TTC549 (cell line): ENCODE measurements around the gene MTTP.

ENCODE experiments used
- FAIRE-seq: peaks from 2 replicates; lab custom pipeline; 2012; peaks lifted over from hg19 to GRCh38; lab: Jason Lieb, UNC

Gene MTTP

GRCh38 chr4:99593781-99594641, 19.4 kb downstream of the MTTP start:
- FAIRE-seq: no peak

GRCh38 chr4:99594818-99595217, 20.2 kb downstream of the MTTP start:
- FAIRE-seq: no peak

GRCh38 chr4:99606716-99607115, 32.1 kb downstream of the MTTP start:
- no peak for FAIRE-seq

- no peak for FAIRE-seq
These were observed 33.8 kb downstream of the MTTP start for GRCh38 chr4:99608417-99608816.

DNA sequence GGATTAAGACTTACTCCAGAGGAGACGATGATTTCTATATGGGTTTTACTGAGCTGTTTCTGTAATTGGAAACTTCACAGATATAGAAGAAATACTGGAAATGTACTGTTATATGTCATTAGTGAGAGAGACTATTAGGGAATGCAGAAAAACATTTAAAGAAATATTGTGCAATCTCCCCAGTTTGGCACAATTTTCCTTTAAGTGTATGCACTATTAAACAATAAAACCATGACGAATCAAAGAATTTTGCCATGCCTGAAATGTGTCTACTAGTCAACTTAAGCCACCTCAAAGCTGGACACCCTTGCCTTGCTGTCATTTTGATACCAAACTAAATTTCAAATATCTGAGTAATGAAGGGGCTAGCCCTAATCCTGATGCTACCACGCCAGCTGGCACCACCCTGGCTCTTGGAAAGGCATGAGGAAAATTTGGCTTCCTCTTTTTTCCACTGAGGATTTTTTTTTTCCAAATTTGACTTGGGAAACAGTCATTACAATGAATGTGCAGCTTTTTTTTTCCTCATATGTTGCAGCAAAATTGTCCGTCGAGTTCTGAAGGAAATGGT, 36.1 kb downstream of the MTTP start:
- FAIRE-seq: no peak

GRCh38 chr4:99612281-99612680, 37.7 kb downstream of the MTTP start:
- no peak for FAIRE-seq

DNA sequence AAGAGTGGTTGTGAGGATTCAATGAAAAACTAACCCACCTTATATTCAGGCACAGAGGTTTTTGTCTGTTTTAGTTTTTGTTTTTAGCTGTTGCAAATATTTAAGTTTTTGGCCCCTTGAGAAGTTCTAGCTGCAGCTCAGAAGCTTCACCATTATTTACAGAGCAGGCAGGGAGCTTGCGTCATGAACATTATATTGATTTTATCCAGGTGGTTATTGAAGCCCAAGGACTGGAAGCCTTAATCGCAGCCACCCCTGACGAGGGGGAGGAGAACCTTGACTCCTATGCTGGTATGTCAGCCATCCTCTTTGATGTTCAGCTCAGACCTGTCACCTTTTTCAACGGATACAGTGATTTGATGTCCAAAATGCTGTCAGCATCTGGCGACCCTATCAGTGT, 38.1 kb downstream of the MTTP start:
- no peak for FAIRE-seq

DNA sequence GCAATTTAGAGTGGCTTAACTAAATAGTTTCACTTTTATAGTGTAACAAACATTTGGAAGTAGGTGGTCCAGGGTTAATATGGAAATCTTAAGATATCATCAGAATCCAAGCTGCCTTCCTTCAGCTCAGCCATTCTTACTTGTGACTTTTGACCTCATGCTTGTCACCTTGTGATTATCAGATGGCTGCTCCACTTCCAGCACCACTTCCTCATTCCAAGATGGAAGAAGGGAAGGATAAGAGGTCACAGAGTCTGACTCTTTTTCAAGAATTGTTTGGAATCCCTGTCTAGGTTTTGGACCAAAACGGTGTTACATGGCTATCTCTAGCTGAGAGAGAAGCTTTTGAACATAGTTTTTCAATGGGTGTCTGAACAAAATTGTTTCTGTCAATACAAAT, 39.9 kb downstream of the MTTP start:
- FAIRE-seq: no peak

DNA sequence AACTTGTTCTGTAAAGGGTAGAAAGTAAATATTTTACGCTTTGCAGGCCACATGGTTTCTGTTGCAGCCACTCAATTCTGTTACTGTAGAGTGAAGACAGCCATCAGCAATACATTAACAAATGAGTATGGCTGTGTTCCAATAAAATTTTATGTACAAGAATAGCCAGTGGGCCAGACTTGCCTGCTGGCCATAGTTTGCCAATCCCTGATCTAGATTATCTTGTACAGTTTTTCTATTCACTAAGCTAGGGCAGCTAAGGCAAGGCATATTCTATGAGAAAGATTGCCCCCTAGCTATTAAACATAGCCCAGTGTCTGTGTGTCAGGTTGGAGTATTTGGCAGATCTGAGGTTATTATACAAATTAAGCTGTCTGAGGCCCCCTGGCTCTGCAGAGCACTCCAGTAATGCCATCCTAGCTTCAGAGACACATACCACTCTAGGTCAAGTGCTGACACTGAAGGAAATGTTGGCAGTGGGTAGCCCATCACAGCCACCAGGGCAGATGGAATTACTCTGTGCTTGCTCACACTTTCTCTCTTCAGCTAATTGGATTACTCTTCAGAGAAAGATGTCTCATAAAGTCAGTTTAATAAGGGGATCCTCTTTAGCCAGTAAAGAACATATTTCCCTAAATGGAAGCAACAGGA, 40.7 kb downstream of the MTTP start:
- FAIRE-seq: no peak

- no peak for FAIRE-seq
These were observed 42.8 kb downstream of the MTTP start for GRCh38 chr4:99617374-99617773.

GRCh38 chr4:99622341-99622740, 47.7 kb downstream of the MTTP start:
- FAIRE-seq: no peak

DNA sequence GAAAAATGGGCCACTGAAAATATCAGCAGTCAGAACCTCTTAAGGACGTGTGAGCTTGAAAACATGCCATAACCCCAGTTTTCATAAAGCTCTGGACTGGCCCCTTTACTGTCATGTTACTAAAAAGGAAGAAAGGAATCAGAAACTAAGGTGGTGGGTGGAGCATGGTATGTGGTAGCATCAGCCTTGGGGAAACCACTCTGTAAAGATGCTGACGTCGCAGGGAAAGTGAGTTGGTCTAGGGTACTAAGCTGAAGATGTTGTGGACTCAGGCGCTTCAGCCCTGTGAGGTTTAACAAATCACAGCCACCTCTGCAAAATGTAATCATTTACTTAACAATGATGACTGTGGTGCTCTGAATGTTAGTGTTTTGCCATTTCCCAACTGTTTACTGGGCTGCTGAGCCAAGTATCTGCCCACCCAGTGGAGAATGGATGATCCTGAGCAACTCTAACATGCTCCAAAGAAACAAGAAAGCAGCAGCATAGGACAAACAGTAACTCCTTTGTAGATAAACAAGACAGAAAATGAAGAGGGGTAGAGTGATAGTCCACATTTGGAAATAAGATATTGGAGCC, 49.6 kb downstream of the MTTP start:
- no peak for FAIRE-seq

- no peak for FAIRE-seq
These were observed 50.7 kb downstream of the MTTP start for GRCh38 chr4:99625369-99625768.

- no peak for FAIRE-seq
These were observed 53.4 kb downstream of the MTTP start for GRCh38 chr4:99628040-99628439.

- no peak for FAIRE-seq
These were observed 55.4 kb downstream of the MTTP start for GRCh38 chr4:99629962-99630554.

GRCh38 chr4:99630857-99631360, 56.3 kb downstream of the MTTP start:
- no peak for FAIRE-seq

DNA sequence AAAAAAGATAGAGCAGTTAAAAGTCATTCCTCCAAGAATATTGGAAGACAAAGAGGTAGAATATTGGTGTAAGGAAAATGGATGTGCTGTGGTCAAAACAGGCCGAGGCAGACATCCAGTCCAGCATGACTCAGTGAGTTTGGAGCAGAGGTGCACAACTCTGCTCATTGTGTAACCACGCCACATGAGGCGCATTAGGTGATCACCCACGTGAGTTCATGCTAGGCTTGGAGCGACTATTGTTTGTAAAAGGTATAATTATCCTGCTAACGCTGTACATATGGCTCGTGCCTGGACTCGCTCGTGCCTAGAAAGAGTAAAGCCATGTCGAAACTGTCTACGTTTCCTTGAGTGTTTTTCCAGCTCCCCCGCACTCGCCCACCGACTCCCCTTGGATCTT, 59.1 kb downstream of the MTTP start:
- FAIRE-seq: no peak

- no peak for FAIRE-seq
These were observed 60.2 kb downstream of the MTTP start for GRCh38 chr4:99634742-99635360.

DNA sequence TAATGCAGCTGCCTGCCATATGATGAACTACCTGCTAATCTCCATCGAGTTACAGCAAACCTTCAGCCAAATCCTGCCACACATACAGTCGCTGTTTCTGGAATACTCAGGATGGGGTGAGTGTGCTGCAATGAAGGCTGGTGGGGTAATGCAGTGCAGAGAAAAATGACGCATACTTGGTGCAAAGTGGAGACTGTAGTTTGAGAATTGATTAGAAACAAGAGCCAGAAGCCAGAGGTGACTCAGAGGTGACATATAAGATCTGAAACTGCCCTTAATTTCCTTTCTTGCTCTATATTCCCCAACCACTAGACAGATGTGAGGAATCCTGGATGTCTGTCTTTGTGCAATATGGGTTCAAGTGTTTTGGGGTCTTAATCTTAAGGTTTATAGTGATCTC, 61.0 kb downstream of the MTTP start:
- FAIRE-seq: no peak

DNA sequence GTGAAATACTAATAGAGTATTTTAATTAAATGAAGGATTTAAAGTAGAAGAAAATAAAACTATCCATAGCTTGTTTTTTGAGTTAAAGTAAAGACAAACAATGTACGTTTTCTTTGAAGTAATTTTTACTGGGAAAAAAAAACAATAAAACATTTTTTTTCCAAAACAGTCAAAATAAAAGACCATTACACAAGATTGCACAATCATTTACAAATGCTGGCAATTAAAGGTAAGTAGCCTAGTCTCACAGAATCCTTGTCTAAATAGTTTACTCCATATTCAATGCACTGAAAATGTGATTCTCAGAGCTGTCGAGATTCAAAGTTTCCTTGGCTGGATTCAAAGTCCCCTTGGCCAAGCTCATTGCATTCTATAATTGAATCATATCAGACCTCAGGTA, 61.8 kb downstream of the MTTP start:
- no peak for FAIRE-seq

DNA sequence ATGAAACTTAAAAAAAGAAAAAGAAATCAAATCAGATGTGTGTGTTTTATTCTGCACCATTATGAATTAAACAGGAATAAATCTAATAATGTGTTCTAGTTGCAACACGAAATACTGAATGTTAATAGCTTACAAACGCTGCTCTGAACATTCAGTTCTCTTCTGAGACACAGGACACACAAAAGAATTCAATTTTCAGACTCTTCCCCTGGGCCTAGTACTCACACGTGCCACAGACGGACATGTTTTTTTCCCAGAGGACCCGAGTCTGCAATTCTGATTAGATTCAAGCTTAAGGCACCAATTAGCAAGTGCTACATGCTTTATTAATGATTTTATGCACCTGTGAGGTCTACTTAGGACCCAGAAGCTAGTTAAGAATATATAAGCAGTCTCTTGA, 62.5 kb downstream of the MTTP start:
- FAIRE-seq: no peak

GRCh38 chr4:99640676-99641075, 66.1 kb downstream of the MTTP start:
- FAIRE-seq: no peak
